ENCODE measurements around the gene SCGB3A2. TPM values are rescaled to one million over a fixed set of nuclear protein-coding genes. Genes with fewer than 3 reads are reported as not detected.

The SCGB3A2 gene
- polyA plus RNA-seq, 3 donors: 1.3 to 15.9 (median 9.3) TPM

DNA sequence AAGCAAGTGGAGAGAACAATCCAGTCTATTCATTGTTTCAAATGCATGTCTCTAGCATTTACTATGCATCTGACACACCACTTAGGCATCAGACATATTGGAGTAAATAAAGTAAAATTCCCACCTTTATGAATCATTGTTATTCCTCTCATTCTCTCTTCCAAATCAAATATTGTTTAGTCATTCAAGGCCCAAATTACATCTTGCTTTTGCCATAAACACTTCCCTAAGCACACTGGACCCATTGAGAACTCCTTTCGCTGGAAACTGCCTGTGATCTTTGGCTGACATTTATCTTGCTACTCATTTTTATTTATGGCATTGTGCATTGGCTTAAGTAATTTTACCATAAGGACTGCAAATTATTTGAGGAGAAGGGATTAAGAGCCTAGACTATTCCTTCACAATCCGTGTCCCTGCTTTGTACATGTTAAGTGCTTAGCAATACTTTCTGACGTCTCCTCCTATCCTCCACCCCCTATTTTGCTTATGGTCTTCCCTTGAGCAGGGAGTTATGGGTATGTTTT, 20.4 kb downstream of the SCGB3A2 start:
- Mint-ChIP-seq H3K27me3 (ENCODE audit: low read depth in 3 of 3) (no peaks in the 10 kb centered on the region), H3K4me3 (no peak overlapping the region), H3K27ac (no peak overlapping the region), H3K36me3 (no peaks in the 10 kb centered on the region), H3K9me3 (no peaks in the 10 kb centered on the region), H3K4me1 (peaks cover 4% of the 10 kb centered on the region)
- Histone ChIP-seq H3K9ac (ENCODE audit: insufficient read depth, low read length, poor library complexity, severe bottlenecking) (no peak overlapping the region), H3K4me1 (ENCODE audit: control insufficient read depth in 1 of 2, insufficient read depth in 2 of 2, low read length in 2 of 2) (no peaks in the 10 kb centered on the region), H3K4me2 (replicated peaks; ENCODE audit: extremely low read depth, low read length, poor library complexity, severe bottlenecking) (no peak overlapping the region), H2AFZ (ENCODE audit: insufficient read depth, low read depth, low read length, poor library complexity, severe bottlenecking) (no peak overlapping the region), H3K27ac (ENCODE audit: low read depth in 1 of 2, low read length in 2 of 2) (no peak overlapping the region), H3K36me3 (replicated peaks in 1 of 2; ENCODE audit: control insufficient read depth in 1 of 2, insufficient read depth in 2 of 2, low read length in 2 of 2) (no peaks in the 10 kb centered on the region), H3K4me3 (replicated peaks in 1 of 3; ENCODE audit: low read depth in 2 of 3, low read length in 3 of 3) (no peak overlapping the region), H3K9me3 (replicated peaks in 1 of 2; ENCODE audit: control insufficient read depth in 1 of 2, insufficient read depth in 1 of 2, low read length in 2 of 2) (no peaks in the 10 kb centered on the region), H4K20me1 (ENCODE audit: insufficient read depth, low read length) (no peaks in the 10 kb centered on the region), H3K27me3 (ENCODE audit: control insufficient read depth in 2 of 2, insufficient read depth in 2 of 2, low read length in 2 of 2) (no peaks in the 10 kb centered on the region), H3K79me2 (ENCODE audit: insufficient read depth, low read length) (no peaks in the 10 kb centered on the region)
- DNase-seq: no peak
- no CpG with 5 or more reads among the region's 3 CpGs for WGBS (ENCODE audit: insufficient coverage)
- TF ChIP-seq, protein P1, sequence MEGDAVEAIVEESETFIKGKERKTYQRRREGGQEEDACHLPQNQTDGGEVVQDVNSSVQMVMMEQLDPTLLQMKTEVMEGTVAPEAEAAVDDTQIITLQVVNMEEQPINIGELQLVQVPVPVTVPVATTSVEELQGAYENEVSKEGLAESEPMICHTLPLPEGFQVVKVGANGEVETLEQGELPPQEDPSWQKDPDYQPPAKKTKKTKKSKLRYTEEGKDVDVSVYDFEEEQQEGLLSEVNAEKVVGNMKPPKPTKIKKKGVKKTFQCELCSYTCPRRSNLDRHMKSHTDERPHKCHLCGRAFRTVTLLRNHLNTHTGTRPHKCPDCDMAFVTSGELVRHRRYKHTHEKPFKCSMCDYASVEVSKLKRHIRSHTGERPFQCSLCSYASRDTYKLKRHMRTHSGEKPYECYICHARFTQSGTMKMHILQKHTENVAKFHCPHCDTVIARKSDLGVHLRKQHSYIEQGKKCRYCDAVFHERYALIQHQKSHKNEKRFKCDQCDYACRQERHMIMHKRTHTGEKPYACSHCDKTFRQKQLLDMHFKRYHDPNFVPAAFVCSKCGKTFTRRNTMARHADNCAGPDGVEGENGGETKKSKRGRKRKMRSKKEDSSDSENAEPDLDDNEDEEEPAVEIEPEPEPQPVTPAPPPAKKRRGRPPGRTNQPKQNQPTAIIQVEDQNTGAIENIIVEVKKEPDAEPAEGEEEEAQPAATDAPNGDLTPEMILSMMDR (IDR thresholded peaks at IDR 0.05): no peak
- intact Hi-C loops (cut with micrococcal nuclease): no loop called here

DNA sequence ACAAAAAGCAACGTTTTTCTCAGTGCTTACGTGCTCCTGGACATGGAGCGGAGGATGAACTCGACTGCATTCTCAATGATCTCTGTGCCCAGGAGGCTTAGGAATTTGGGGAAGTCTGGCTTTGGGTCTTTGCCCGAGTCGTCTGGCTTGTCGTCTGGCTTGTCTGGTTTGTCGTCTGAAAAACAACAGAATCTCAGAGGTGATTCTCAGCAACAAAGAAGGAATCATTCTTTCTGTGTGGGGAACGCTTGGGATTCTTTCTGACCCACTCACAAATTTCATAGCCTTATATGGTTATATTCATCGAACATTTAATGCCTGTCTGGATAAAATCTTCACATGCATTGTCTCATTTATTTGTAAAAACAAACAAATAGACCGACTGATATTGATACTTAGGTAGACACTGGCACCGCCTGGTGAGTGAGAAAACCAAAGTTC, 23.1 kb downstream of the SCGB3A2 start:
- H3K4me3 ChIP-seq (replicated peaks in 1 of 3; ENCODE audit: low read depth in 2 of 3, low read length in 3 of 3): no peak overlapping the region
- 88% methylated on average over 4 of the region's 12 CpGs for WGBS (ENCODE audit: insufficient coverage)
- Mint-ChIP-seq H3K4me3 (no peak overlapping the region), H3K27ac (no peak overlapping the region), H3K4me1 (peaks cover 4% of the 10 kb centered on the region), H3K9me3 (no peaks in the 10 kb centered on the region), H3K27me3 (ENCODE audit: low read depth in 3 of 3) (no peaks in the 10 kb centered on the region), H3K36me3 (no peaks in the 10 kb centered on the region)
- no peaks in the 10 kb centered on the region for H3K4me1 ChIP-seq (ENCODE audit: control insufficient read depth in 1 of 2, insufficient read depth in 2 of 2, low read length in 2 of 2)
- H4K20me1 ChIP-seq (ENCODE audit: insufficient read depth, low read length): no peaks in the 10 kb centered on the region
- no peak for DNase-seq
- H3K27me3 ChIP-seq (ENCODE audit: control insufficient read depth in 2 of 2, insufficient read depth in 2 of 2, low read length in 2 of 2): no peaks in the 10 kb centered on the region
- no peaks in the 10 kb centered on the region for H3K79me2 ChIP-seq (ENCODE audit: insufficient read depth, low read length)
- H3K9me3 ChIP-seq (replicated peaks in 1 of 2; ENCODE audit: control insufficient read depth in 1 of 2, insufficient read depth in 1 of 2, low read length in 2 of 2): no peaks in the 10 kb centered on the region
- H3K27ac ChIP-seq (ENCODE audit: low read depth in 1 of 2, low read length in 2 of 2): no peak overlapping the region
- H3K9ac ChIP-seq (ENCODE audit: insufficient read depth, low read length, poor library complexity, severe bottlenecking): no peak overlapping the region
- H3K36me3 ChIP-seq (replicated peaks in 1 of 2; ENCODE audit: control insufficient read depth in 1 of 2, insufficient read depth in 2 of 2, low read length in 2 of 2): no peaks in the 10 kb centered on the region
- H2AFZ ChIP-seq (ENCODE audit: insufficient read depth, low read depth, low read length, poor library complexity, severe bottlenecking): no peak overlapping the region
- TF ChIP-seq, protein P1 (IDR thresholded peaks at IDR 0.05): no peak
- H3K4me2 ChIP-seq (replicated peaks; ENCODE audit: extremely low read depth, low read length, poor library complexity, severe bottlenecking): no peak overlapping the region
- intact Hi-C loops (cut with micrococcal nuclease): no loop called here
